GM13977 (cell line): Measurements from ENCODE around the gene ACSBG1.

Experiments
- DNase-seq: peaks from one replicate; pipeline ENCODE4 v3.0.0; 2012; ENCODE audit warnings: low spot score
- CTCF ChIP-seq: IDR thresholded peaks from 2 replicates; pipeline ENCODE4 v1.5.1; 2012; ENCODE audit warnings: mild to moderate bottlenecking, control low read depth; ENCODE audit not compliant: insufficient read depth; ENCODE audit errors: extremely low read depth, missing control alignments
- in situ Hi-C: fragments of 300-500 bp; cut with MboI; formaldehyde crosslinking; loops from one replicate; pipeline ENCODE4 v1.12.0; 2022; ENCODE audit warnings: low sequenced_read_pairs, low pct_unique_long_range_greater_than_20kb, mixed read lengths, inconsistent platforms; ENCODE audit not compliant: unreplicated experiment

ACSBG1 gene

GRCh38 chr15:78209646-78210348 lies 24.6 kb downstream of the ACSBG1 start:
- DNase-seq = no peak
- in situ Hi-C loops = no loop called here
- TF ChIP-seq CTCF = no peak

GRCh38 chr15:78208887-78209645 lies 25.3 kb downstream of the ACSBG1 start:
- in situ Hi-C loops = no loop called here

GRCh38 chr15:78208341-78208844 lies 26.0 kb downstream of the ACSBG1 start:
- no peak for DNase-seq
- in situ Hi-C loops = no loop called here
- no peak for TF ChIP-seq CTCF

More at GRCh38 chr15:78208887-78209645, 25.3 kb downstream of the ACSBG1 start:
- TF ChIP-seq CTCF = no peak
- no peak for DNase-seq

- DNase-seq = no peak
- in situ Hi-C loops = no loop called here
- no peak for TF ChIP-seq CTCF
Observed at GRCh38 chr15:78207641-78208340, 26.6 kb downstream of the ACSBG1 start.

GRCh38 chr15:78207110-78207458 lies 27.3 kb downstream of the ACSBG1 start:
- TF ChIP-seq CTCF = no peak
- no peak for DNase-seq
- in situ Hi-C loops = no loop called here

GRCh38 chr15:78206326-78207109 lies 27.8 kb downstream of the ACSBG1 start:
- TF ChIP-seq CTCF = no peak
- DNase-seq = no peak
- in situ Hi-C loops = no loop called here
